GM10248 (cell line): ENCODE results near the gene SLC45A3.

Experiments
- CTCF ChIA-PET: fragments of 300-600 bp; sonication (Branson Sonifier 250); formaldehyde crosslinking; extraction: SDS; loops from one replicate; lab custom pipeline; 2021; ENCODE audit warnings: antibody characterized with exemption; lab: Yijun Ruan, JAX
- POLR2A ChIA-PET: fragments of 350-650 bp; sonication (Branson Sonifier 250); formaldehyde crosslinking; extraction: SDS; loops from one replicate; lab custom pipeline; 2020; ENCODE audit warnings: antibody characterized with exemption; lab: Yijun Ruan, JAX
- DNase-seq: peaks from one replicate; pipeline ENCODE4 v3.0.0; 2012; ENCODE audit errors: extremely low spot score
- TF ChIP-seq, protein P1 (sequence below): IDR thresholded peaks from 2 replicates; pipeline ENCODE4 v1.5.1; 2012; ENCODE audit warnings: mild to moderate bottlenecking, low read depth; ENCODE audit errors: extremely low read depth, missing control alignments, control extremely low read depth

Gene SLC45A3

DNA sequence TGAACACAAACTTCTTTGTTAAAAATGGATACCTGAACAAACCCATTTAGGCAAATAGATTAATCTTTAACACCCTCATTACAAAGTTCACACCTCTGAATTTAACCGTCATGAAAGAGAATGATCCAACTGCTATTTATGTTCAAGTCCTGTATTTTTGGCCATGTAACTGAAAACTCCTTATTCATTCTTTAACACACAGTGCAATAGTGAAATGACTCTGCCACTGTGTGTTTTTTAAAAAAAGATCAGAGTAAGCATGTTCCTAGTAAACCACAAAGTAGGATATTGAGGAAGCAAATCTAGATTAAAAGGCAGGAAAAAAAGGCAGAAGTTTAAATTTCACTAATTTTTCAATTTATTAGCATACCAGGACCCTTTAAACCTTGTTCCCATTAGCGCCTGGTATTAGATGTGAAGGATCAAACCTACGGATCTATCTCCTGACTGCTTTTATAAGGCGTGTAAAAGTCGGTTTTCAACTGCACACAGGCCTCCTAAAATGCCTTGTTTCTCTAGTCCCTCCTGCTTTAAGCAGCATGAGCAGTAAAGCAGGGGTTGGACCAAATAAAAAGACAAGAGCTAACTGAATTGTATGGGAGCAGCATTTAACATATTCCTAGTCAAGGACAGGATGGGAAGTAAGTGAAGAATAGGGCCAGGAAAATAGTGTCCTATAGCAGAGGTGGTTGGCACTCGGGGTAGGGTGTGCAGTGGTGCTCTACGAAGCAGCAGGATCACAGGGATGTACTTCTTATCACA, 36.2 kb upstream of the SLC45A3 start:
- TF ChIP-seq, protein P1, sequence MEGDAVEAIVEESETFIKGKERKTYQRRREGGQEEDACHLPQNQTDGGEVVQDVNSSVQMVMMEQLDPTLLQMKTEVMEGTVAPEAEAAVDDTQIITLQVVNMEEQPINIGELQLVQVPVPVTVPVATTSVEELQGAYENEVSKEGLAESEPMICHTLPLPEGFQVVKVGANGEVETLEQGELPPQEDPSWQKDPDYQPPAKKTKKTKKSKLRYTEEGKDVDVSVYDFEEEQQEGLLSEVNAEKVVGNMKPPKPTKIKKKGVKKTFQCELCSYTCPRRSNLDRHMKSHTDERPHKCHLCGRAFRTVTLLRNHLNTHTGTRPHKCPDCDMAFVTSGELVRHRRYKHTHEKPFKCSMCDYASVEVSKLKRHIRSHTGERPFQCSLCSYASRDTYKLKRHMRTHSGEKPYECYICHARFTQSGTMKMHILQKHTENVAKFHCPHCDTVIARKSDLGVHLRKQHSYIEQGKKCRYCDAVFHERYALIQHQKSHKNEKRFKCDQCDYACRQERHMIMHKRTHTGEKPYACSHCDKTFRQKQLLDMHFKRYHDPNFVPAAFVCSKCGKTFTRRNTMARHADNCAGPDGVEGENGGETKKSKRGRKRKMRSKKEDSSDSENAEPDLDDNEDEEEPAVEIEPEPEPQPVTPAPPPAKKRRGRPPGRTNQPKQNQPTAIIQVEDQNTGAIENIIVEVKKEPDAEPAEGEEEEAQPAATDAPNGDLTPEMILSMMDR: no peak
- POLR2A ChIA-PET: no interaction called here
- CTCF ChIA-PET: interaction anchor here (1.0 kb wide), 1 partner anchor 57 kb away, joined by 3 read pairs; no protein-coding TSS in a partner anchor
- DNase-seq: no peak

DNA sequence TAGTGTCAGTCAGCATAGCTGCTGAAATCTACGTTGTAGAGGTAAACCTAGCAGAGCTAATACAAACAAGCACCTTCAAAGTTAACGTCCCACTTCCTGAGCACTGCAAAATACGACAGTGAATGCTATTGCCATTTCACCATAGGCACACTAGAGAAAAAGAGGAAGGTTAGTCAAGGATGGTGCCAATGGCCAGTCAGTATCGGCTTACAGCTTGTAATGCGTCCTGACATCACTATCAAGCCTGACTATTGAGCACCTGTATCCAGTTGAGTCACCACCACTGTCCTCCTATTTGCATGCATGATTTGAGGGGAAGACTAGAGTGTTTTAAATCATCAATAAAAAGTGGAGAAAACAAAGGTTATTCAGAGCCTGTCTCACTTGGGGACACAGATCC, 35.3 kb upstream of the SLC45A3 start:
- POLR2A ChIA-PET: no interaction called here
- TF ChIP-seq, protein P1: no peak
- DNase-seq: no peak
- CTCF ChIA-PET: interaction anchor here (0.9 to 10.1 kb wide), 3 partner anchors 22 to 124 kb away, joined by 3 to 372 read pairs (median 112); no protein-coding TSS in a partner anchor

DNA sequence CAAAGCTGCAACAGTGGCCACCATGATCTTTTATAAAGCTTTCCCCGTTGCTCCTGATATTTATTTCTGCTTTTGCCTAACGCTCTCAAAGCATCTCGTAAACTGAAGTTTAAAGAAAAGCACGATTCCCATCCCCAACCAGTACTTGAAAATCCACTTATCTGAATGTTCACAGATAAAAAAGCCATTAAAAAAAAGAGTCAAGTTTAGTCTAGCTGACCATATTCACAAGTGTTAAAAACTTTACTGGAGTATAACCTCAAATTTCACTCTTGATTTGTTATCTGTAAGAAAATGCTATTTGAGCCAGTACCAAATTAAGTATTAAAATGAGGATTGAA, 34.6 kb upstream of the SLC45A3 start:
- CTCF ChIA-PET: interaction anchor here (1.3 to 10.1 kb wide), 5 partner anchors 8 to 123 kb away, joined by 7 to 372 read pairs (median 90); no protein-coding TSS in a partner anchor
- POLR2A ChIA-PET: no interaction called here
- TF ChIP-seq, protein P1: no peak
- no peak for DNase-seq

DNA sequence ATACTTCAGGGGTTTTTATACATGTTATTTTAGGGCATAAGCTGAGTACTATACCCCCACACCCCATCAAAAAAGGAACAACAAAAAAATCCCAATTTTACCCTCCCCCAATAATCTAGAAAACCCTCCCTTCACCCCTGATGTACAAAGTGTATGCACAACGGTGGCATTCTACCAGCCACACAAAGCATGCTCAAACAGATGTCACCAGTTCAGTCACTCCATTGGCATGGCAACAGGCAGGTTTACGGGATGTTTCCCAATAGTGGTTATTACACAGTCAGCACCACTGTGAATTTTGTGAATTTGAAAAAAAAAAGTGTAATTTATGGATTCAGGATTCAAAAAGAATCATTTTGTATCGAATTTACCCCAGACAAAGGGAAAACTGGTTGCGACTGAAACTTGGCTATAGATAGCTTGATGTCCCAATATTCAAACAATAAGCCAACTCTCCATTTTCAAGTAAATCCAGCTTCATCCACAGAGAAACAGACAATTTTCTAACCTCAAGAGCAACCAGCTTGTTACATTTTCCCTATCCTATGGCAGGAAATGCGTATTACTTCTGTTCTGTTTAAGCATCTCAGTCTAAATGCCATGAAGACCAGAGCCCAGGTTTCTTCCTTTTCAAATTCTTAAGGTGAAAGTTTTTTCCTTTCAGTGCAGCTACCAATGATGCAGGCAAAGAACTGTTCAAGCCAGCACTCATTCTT, 34.0 kb upstream of the SLC45A3 start:
- ChIA-PET CTCF (interaction anchor here (1.0 to 10.1 kb wide), 7 partner anchors 9 to 122 kb away, joined by 3 to 372 read pairs (median 61); no protein-coding TSS in a partner anchor), POLR2A (interaction anchor here (0.6 kb wide), 1 partner anchor 10 kb away, joined by 3 read pairs; no protein-coding TSS in a partner anchor)
- TF ChIP-seq, protein P1: no peak
- no peak for DNase-seq

DNA sequence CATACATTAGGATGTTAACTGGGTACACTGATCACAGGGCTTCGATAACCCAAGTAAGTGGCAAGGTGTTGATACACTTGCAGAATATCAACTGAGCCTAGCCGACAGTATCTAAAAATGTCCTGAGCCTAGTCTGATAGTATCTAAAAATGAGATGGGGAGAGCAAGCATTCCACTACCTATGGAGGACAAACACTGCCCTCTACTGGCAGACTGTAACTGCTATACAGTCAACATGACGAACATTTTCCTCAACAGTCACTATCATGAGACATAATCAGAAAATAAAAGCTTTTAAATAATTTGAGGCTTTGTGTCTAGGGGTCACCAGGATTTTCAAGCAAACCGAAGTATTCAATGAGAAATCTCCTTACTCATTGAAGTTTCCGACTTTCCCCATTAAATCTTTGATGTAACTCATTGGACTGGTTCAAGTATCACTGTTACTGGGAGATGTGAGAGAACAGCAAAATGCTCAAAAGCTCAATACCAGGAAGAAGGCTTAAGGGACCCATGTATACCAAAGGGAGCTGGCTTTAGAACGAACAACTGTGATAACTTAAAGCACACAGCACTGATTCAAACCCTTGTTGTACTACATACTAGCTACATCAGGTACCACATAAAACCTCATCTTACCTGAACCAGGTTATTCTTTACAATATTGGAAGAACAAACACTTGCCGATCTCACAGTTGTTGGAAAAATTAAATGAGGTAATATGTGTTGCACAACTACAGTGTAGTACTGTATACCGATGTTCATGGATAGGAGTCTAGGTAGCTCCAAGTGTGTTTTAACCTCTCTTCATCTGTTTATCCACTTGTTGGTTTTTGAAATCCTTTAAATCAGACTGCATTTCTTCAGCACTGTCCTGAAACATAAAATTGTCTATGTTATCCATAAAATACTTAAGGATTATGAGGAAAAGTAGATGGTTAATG, 31.1 kb upstream of the SLC45A3 start:
- TF ChIP-seq, protein P1: peak; percentile 83
- ChIA-PET POLR2A (interaction anchor here (0.8 kb wide), 1 partner anchor 53 kb away, joined by 3 read pairs; no protein-coding TSS in a partner anchor), CTCF (interaction anchor here (0.6 to 10.1 kb wide), 49 partner anchors 8 to 438 kb away, joined by 3 to 372 read pairs (median 5); partner anchors contain the start of genes ELK4, NUCKS1, RAB29 and SLC45A3)
- DNase-seq: peak; percentile 58
